HCT116 (cell line): ENCODE measurements around the gene MYRFL. TPM values are rescaled to one million over a fixed set of nuclear protein-coding genes. Genes with fewer than 3 reads are reported as not detected.

ENCODE experiments used
- ATAC-seq: fragments of 200-7000 bp; cut with Tn5 transposase; 2 replicates; pipeline ENCODE4 v1.9.1; 2020; ENCODE audit warnings: mild to moderate bottlenecking, moderate library complexity
- BruUV-seq: library from RNA; stranded (reverse); fragments of 400-500 nt; replicated peaks from 2 replicates; lab custom pipeline; 2021; lab: Mats Ljungman, UMichigan
- CTCF ChIA-PET: fragments of 300-600 bp; sonication (Branson Sonifier 250); formaldehyde crosslinking; loops from one replicate; lab custom pipeline; 2021; ENCODE audit warnings: antibody characterized with exemption; lab: Charles Lee
- POLR2A ChIA-PET: fragments of 300-600, 350-600 bp; sonication (Branson Sonifier 250); formaldehyde crosslinking; loops from one replicate; lab custom pipeline; 2021; ENCODE audit warnings: antibody characterized with exemption; lab: Charles Lee
- RAD21 ChIA-PET, 2 experiments: fragments of 300-600 bp; sonication (Branson Sonifier 250); formaldehyde crosslinking; loops; one replicate each; lab custom pipeline; 2023; ENCODE audit warnings: low total read pairs in 2 of 2; ENCODE audit not compliant: uncharacterized antibody in 2 of 2, unreplicated experiment in 2 of 2, low non-redundant PET in 1 of 2; lab: Charles Lee
- DNase-seq: peaks from one replicate; pipeline ENCODE4 v3.0.0-alpha.2; 2010; ENCODE audit warnings: low read depth, low spot score
- H2AFZ ChIP-seq: fragments of 200-600 bp; shearing (Covaris generic), sonication (generic); 2 replicates; pipeline ENCODE4 v1.6.1; 2017; ENCODE audit warnings: low read depth, mixed run types, mixed read lengths, antibody characterized with exemption, low read length; ENCODE audit not compliant: poor library complexity, severe bottlenecking
- H3K27ac ChIP-seq: 2 replicates; pipeline ENCODE4 v1.5.1; 2012; ENCODE audit warnings: low read depth, low read length
- H3K27me3 ChIP-seq: fragments of 200-600 bp; sonication (generic); 2 replicates; pipeline ENCODE4 v1.6.1; 2016; ENCODE audit warnings: mixed run types, low read length, mixed read lengths; ENCODE audit not compliant: insufficient read depth
- H3K36me3 ChIP-seq, 2 experiments: fragments of 200-500 bp in 1 of 2; fragments of 200-600 bp in 1 of 2; sonication (Bioruptor generic) in 1 of 2; sonication (generic) in 1 of 2; 2 replicates each; pipeline versions ENCODE4 v1.5.1 to v1.6.1; 2014 to 2016; ENCODE audit warnings: low read length in 2 of 2, inconsistent platforms in 1 of 2, mixed read lengths in 1 of 2, mixed run types in 1 of 2; ENCODE audit not compliant: insufficient read depth in 2 of 2, control insufficient read depth in 1 of 2
- H3K4me1 ChIP-seq, 2 experiments: fragments of 200-600 bp in 1 of 2; sonication (generic) in 1 of 2; 2 replicates each; pipeline versions ENCODE4 v1.5.1 to v1.6.1; 2012 to 2017; ENCODE audit warnings: low read length in 2 of 2, inconsistent platforms in 1 of 2, mild to moderate bottlenecking in 1 of 2, mixed read lengths in 1 of 2, mixed run types in 1 of 2, moderate library complexity in 1 of 2; ENCODE audit not compliant: insufficient read depth in 2 of 2, control insufficient read depth in 1 of 2
- H3K4me2 ChIP-seq: fragments of 200-600 bp; sonication (generic); 2 replicates; pipeline ENCODE4 v1.6.1; 2017; ENCODE audit warnings: mixed run types, low read length, mixed read lengths
- H3K4me3 ChIP-seq, 2 experiments: fragments of 200-600 bp in 1 of 2; sonication (generic) in 1 of 2; replicated peaks in 1 of 2; 2 replicates each; pipeline ENCODE4 v1.5.1; 2011 to 2016; ENCODE audit warnings: low read length in 2 of 2, control low read depth in 1 of 2, low read depth in 1 of 2, mild to moderate bottlenecking in 1 of 2, mixed read lengths in 1 of 2, mixed run types in 1 of 2
- H3K79me2 ChIP-seq: fragments of 200-600 bp; sonication (generic); 2 replicates; pipeline ENCODE4 v1.6.1; 2017; ENCODE audit warnings: mild to moderate bottlenecking, mixed run types, low read length, moderate library complexity, mixed read lengths; ENCODE audit not compliant: insufficient read depth
- H3K9ac ChIP-seq: fragments of 200-600 bp; sonication (generic); 2 replicates; pipeline ENCODE4 v1.6.1; 2016; ENCODE audit warnings: low read length, mixed read lengths
- H3K9me2 ChIP-seq: fragments of 200-600 bp; sonication (generic), shearing (Covaris generic); 2 replicates; pipeline ENCODE4 v1.6.1; 2017; ENCODE audit warnings: mixed run types, mild to moderate bottlenecking, moderate library complexity; ENCODE audit not compliant: insufficient read depth
- H3K9me3 ChIP-seq, 2 experiments: fragments of 200-500 bp in 1 of 2; fragments of 200-600 bp in 1 of 2; sonication (Bioruptor generic) in 1 of 2; sonication (generic) in 1 of 2; 2 replicates each; pipeline ENCODE4 v1.6.1; 2014 to 2017; ENCODE audit warnings: low read length in 2 of 2, mixed read lengths in 2 of 2, inconsistent platforms in 1 of 2, low read depth in 1 of 2, mild to moderate bottlenecking in 1 of 2, mixed run types in 1 of 2, moderate library complexity in 1 of 2; ENCODE audit not compliant: control insufficient read depth in 1 of 2, insufficient read depth in 1 of 2
- H4K20me1 ChIP-seq: fragments of 200-600 bp; sonication (generic), shearing (Covaris generic); 2 replicates; pipeline ENCODE4 v1.6.1; 2017; ENCODE audit warnings: mixed run types, mild to moderate bottlenecking, moderate library complexity; ENCODE audit not compliant: insufficient read depth
- ATF3 ChIP-seq: IDR thresholded peaks from 2 replicates; pipeline ENCODE4 v1.6.1; 2012
- CBX3 ChIP-seq: IDR thresholded peaks from 2 replicates; pipeline ENCODE4 v1.6.1; 2012; ENCODE audit warnings: low read depth
- CEBPB ChIP-seq: IDR thresholded peaks from 2 replicates; pipeline ENCODE4 v1.6.1; 2012; ENCODE audit warnings: low read depth
- CTCF ChIP-seq, 3 experiments: fragments of 200-600 bp in 1 of 3; sonication (generic) in 1 of 3; IDR thresholded peaks in 2 of 3; conservative IDR thresholded peaks in 1 of 3; 2 replicates each; pipeline ENCODE4 v1.5.1; 2012 to 2017; ENCODE audit warnings: low read depth in 2 of 3, low read length in 2 of 3, antibody characterized with exemption in 1 of 3, borderline replicate concordance in 1 of 3, control low read depth in 1 of 3, mild to moderate bottlenecking in 1 of 3, mixed read lengths in 1 of 3, mixed run types in 1 of 3, moderate library complexity in 1 of 3; ENCODE audit not compliant: insufficient read depth in 1 of 3
- EGR1 ChIP-seq: IDR thresholded peaks from 2 replicates; pipeline ENCODE4 v1.6.1; 2012; ENCODE audit warnings: low read depth
- ELF1 ChIP-seq: IDR thresholded peaks from 2 replicates; pipeline ENCODE4 v1.6.1; 2012; ENCODE audit warnings: low read depth, borderline replicate concordance
- FOSL1 ChIP-seq: IDR thresholded peaks from 2 replicates; pipeline ENCODE4 v1.6.1; 2012; ENCODE audit warnings: low read depth
- POLR2A ChIP-seq: IDR thresholded peaks from 2 replicates; pipeline ENCODE4 v1.7.0; 2011; ENCODE audit warnings: borderline replicate concordance; ENCODE audit not compliant: insufficient read depth, insufficient read length; ENCODE audit errors: extremely low read depth
- POLR2AphosphoS5 ChIP-seq: IDR thresholded peaks from 2 replicates; pipeline ENCODE4 v1.6.1; 2011; ENCODE audit warnings: mild to moderate bottlenecking, low read depth, low read length, moderate library complexity
- REST ChIP-seq: IDR thresholded peaks from 2 replicates; pipeline ENCODE4 v1.6.1; 2012; ENCODE audit warnings: low read depth
- SP1 ChIP-seq: IDR thresholded peaks from 2 replicates; pipeline ENCODE4 v1.6.1; 2012; ENCODE audit warnings: low read depth
- YY1 ChIP-seq: IDR thresholded peaks from 2 replicates; pipeline ENCODE4 v1.6.1; 2011; ENCODE audit warnings: low read length, low read depth, moderate library complexity, mild to moderate bottlenecking; ENCODE audit not compliant: insufficient replicate concordance; ENCODE audit errors: extremely low read depth
- ZFX ChIP-seq: fragments of 450-650 bp; IDR thresholded peaks from 2 replicates; pipeline ENCODE4 v1.6.1; 2017
- intact Hi-C: fragments of 100-400 bp; cut with micrococcal nuclease; formaldehyde crosslinking; loops from 2 replicates; pipeline ENCODE4 v1.10.0; 2022
- total RNA-seq: library from RNA; stranded (reverse); gene quantifications from one replicate; pipeline ENCODE4 v1.2.1, GENCODE V29; 2021; ENCODE audit not compliant: unreplicated experiment

Gene MYRFL
- total RNA-seq, 1 experiment from 2014 or later: 0.30 TPM

GRCh38 chr12:69846976-69847375 is 21.9 kb downstream of the MYRFL start:
- no TSS peak for BruUV-seq
- Histone ChIP-seq H2AFZ (no peak overlapping the region), H3K4me2 (no peak overlapping the region)
- TF ChIP-seq POLR2AphosphoS5 (no peak), EGR1 (no peak), CTCF (IDR thresholded peaks at IDR 0.05 in 2 of 3, conservative IDR thresholded peaks at IDR 0.05 in 1 of 3; ENCODE audit: borderline replicate concordance in 1 of 3, insufficient read depth in 1 of 3, low read depth in 2 of 3, low read length in 2 of 3) (no peak), YY1 (no peak), ZFX (no peak), FOSL1 (no peak), ELF1 (no peak), SP1 (no peak), ATF3 (no peak)
- TF ChIP-seq, all 23 proteins: peak for 0
- Histone ChIP-seq H3K9ac (no peak overlapping the region), H3K9me2 (no peaks in the 10 kb centered on the region), H3K4me1 (no peaks in the 10 kb centered on the region), H3K9me3 (no peaks in the 10 kb centered on the region), H3K4me3 (no peak overlapping the region), H4K20me1 (no peaks in the 10 kb centered on the region), H3K27ac (no peak overlapping the region), H3K36me3 (no peaks in the 10 kb centered on the region), H3K79me2 (no peaks in the 10 kb centered on the region), H3K27me3 (no peaks in the 10 kb centered on the region)
- DNase-seq (no peak), ATAC-seq (no peak)
- ChIA-PET POLR2A (no interaction called here), CTCF (no interaction called here), RAD21 (no interaction called here)
- intact Hi-C loops: no loop called here

GRCh38 chr12:69851976-69852375 is 26.9 kb downstream of the MYRFL start:
- Histone ChIP-seq H3K27ac (no peak overlapping the region), H3K4me2 (no peak overlapping the region), H3K9me2 (no peaks in the 10 kb centered on the region), H3K27me3 (no peaks in the 10 kb centered on the region), H3K4me3 (no peak overlapping the region), H2AFZ (no peak overlapping the region), H3K36me3 (no peaks in the 10 kb centered on the region), H3K79me2 (no peaks in the 10 kb centered on the region), H3K4me1 (no peaks in the 10 kb centered on the region), H4K20me1 (no peaks in the 10 kb centered on the region), H3K9me3 (no peaks in the 10 kb centered on the region), H3K9ac (no peak overlapping the region)
- POLR2A ChIA-PET: no interaction called here
- RAD21 ChIA-PET: no interaction called here
- intact Hi-C loops: no loop called here
- ATAC-seq (no peak), DNase-seq (no peak)
- no peak for TF ChIP-seq CEBPB
- TF ChIP-seq EGR1: no peak
- no peak for TF ChIP-seq REST
- TF ChIP-seq POLR2A: no peak
- TF ChIP-seq CBX3: no peak
- no TSS peak for BruUV-seq
- CTCF ChIA-PET: no interaction called here
